NCI-H128 (cell line): Measurements from ENCODE around the gene POU5F1.

Experiments used
- DNase-seq: peaks from one replicate; lab custom pipeline; 2025; ENCODE audit not compliant: unreplicated experiment; lab: John Stamatoyannopoulos, UW

POU5F1 gene

DNA sequence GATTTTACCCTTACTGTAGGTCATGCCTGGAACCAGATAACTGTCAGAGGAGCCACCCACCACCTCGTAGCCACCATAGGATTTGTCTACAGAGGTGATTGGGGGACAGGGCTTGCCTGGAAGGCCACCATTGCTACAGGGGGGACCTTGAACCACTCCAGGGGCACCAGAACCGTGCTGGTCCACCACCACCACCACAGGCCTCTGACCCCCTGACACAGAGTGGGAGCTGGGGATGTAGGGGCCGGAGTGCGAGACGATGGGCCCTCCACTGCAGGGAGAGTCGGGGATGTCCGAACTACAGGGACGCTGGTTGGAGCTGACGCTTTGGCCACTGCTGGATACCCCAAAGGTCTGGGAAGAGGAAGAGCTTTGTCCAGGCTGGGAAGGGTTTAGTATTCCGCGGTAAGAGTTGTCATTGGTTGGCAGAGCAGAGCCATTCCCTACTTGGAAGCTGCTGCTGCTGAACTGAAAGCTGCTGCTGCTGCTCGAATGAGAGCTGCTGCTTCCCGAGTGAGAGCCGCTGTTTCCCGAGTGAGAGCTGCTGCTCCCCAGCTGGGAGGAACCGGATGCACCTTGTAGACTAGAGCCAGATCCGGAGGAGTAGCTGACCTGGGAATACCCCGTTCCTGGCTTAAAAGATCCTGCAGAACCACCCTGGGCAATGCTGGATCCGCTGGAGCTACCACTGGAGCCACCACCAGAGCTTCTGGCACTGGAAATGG lies 53.7 kb downstream of the POU5F1 start:
- no peak for DNase-seq

DNA sequence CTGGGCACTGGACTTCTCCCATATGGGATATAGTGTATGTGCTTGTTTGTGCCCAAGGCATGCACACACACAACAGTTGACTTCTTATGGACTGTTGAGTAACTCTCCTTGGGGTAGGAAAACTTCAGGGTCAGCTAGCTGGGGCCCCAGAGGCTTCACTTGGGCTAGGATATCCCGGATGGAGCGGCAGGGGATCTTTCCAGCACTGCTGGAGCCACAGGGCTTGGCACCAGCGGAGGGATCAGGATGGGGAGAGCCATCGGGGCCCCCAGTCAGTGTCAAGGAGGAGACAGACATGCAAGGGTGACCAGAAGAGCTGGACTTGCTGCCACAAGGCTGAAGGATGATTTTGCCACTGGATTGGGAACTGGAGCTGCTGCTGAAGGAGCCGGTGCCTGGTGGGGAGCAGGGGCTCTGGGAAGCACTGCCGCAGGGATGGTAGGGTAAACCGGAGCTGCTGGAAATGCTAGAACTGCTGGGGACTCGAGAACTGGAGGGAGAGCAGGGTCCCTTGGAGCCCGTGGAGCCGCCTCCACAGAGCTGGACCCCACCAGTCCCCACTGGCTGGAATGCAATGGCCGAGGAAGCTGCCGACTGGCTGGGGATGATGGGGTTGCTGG lies 54.4 kb downstream of the POU5F1 start:
- no peak for DNase-seq

DNA sequence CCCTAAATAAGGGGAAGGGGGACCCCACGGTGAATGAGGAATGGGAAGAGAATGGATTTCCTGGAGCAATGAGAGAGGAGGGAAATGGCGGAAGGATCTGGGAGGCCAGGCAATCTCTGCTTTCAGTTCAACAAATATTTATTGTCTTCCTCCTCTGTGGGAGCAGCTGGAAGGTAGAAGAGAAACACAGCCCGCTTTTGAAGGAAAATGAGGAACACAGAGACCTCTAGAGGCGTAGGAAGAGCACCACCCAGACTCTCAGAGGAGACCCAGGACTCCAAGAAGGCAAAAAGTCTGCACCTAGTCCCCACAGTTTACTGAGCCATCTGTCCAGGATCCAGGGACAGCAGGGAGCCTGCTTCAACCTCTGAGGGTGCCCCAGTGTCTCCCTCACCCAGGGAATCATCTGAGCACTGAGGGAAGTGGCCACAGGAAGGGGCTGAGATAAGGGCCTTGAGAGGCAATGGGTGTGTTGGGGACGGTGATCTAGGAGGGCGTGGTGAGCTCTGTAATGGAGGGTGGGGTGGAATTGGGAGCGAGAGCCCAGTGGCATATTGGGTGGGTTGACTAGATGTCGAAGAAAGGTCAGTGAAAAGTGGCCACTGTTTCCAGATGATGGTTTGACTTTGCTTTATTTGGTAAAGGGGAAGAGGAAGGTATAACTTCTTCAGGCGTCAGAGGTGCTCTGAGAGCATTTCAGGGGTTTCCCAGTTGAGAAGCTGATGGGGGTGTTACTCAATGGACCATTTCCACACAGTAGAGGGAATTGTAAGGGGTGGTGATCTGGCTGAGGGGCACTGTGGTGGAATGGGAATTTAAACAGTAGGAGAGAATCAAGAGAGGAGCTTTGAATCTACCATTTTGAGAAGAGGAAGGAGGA lies 55.3 kb downstream of the POU5F1 start:
- no peak for DNase-seq

DNA sequence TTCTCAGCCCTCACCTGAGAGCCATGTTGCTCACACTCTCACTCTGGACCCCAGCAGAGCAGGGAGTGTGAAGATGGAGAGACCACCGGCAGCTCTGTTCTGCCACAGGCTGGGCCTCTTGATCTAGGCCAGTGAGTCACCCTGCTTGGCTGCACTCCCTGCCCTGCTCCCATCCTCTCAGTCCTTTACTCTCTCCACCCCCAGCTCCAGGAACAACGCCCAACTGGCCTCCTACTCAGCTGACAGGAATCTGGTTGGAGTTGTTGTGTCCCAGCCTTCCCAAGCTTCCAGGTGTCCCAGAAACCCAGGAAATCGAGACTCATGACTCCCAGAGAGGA lies 56.0 kb downstream of the POU5F1 start, which contains the start of gene PSORS1C1:
PSORS1C1 (plus strand) TSS at position 260 of the 338 bp plus-strand sequence. CDS start 14,833 bp downstream, outside the sequence.
- DNase-seq, result no peak
